HG02759 (cell line): ENCODE results near the gene ACY1.

Experiments used
- ATAC-seq: cut with Tn5 transposase; IDR thresholded peaks from one replicate; pipeline ENCODE4 v1.9.1; 2021; ENCODE audit warnings: mild to moderate bottlenecking, moderate library complexity; ENCODE audit not compliant: unreplicated experiment

The ACY1 gene

GRCh38 chr3:52004163-52004787 lies 20.9 kb downstream of the ACY1 start:
- no peak for ATAC-seq

DNA sequence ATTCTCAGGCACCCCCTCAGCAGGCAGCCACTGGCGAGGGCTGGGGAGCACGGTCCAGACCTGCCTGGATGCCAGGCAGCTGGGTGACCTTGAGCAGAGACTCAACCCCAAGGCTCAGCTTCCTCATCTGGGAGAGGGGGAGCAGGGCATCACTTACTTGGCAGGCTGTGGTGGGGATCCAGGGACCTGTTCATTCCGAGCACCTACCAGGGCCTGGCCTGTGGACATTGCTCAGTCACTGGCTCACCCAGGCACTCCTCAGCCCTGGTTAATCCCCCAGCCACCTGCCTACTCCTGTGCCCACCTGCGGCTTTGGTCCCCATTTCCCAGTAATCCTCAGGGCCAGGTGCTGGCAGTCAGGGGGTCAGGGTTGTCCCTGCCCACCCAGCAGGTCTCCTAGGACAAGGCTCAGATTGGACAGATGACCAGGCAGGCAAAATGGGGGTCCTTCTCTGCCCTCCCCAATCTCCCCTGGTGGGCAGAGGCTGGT lies 21.6 kb downstream of the ACY1 start:
- no peak for ATAC-seq

GRCh38 chr3:52005571-52005986 lies 22.2 kb downstream of the ACY1 start:
- no peak for ATAC-seq

GRCh38 chr3:52006017-52006819 lies 22.9 kb downstream of the ACY1 start:
- no peak for ATAC-seq

DNA sequence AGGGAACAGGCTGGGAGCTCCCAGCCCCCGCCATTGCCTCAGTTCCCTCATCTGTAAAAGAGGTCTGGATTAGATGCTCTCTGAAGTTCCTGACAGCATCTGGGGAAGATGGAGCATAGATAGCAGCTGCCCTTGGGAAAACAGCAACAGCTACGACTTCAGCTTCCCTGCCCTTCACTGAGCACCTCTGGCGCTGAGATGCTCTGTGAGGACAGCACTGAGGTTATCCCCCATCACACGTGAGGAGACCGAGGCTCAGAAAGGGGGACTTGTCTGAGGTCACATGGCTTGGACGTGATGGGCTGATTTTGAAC lies 23.4 kb downstream of the ACY1 start:
- no peak for ATAC-seq

GRCh38 chr3:52007291-52007690 lies 24.0 kb downstream of the ACY1 start:
- ATAC-seq = no peak

DNA sequence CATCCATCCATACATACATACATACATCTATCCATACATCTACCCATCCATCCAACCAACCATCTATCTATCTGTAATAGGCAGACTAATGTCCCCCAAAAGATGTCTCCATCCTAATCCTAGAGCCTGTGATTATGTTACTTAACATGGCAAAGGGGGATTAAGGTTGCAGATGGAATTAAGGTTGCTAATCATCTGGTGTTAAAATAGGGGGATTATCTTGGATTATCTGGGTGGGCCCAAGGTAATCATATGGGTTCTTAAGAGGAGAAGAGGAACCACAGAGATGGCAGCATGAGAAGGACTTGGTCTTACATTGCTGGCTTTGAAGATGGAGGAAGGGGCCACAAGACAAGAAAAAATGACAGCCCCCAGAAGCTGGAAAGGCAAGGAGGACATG lies 27.1 kb downstream of the ACY1 start:
- no peak for ATAC-seq

GRCh38 chr3:52012699-52013098 lies 29.4 kb downstream of the ACY1 start:
- ATAC-seq = no peak

- ATAC-seq = no peak
Measured at GRCh38 chr3:52013802-52014598, 30.7 kb downstream of the ACY1 start.

DNA sequence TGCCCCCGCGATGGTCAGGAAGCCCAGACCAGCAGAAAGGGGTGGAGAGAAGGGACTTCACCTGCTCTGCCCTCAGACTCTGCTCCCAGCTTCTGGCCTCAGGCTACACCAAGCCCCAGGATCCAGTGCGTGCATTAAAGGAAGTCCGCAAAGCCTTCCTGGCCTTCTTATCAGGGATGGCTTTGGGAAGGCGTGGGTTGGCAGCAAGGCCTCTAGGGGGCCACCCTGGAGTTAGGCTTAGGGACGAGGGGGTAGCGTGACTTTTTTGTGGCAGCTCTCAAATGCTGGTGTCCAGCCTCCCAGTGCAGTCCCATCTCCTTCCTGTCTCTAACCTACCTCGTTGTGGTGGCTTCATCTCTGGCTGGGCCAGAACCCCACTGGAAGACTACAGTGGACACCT lies 31.3 kb downstream of the ACY1 start:
- ATAC-seq = no peak

DNA sequence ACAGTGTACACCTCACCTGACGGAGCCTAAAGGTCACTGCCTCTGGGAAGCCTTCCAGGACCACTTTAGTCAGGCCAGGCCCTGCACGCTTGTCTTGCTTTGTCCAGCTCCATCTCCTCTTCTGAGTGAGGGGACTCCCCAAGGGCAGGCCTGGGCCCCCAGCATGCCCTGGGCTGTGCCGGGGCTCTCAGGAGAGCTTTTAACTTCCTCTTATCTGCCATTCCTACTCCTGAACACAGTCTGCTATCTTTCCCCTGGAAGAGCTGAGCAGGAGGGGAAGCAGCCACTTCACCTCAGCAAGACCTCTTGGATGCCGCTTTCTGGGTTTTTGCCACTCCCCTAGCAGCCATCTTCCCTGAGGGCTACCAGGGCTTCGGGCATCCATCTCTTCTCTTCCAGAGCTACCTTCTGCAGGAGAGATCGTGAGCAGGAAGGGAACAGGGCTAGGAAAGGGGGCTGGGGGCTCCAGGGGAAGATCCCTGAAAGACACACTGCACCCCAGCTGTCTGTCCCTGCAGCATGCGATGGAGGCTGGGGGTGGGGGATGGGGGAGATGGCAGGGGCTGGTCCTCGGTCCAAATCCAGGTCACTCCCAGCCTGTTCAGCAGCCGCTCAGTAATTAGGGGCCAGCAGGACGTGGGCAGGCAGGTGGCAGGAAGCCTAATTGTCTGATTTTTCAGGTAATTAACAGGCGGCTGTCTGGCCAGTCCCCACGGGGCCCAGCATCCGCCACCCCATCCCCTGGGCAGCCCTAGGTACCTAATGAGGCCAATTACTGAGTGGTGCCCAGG lies 32.3 kb downstream of the ACY1 start:
- no peak for ATAC-seq

DNA sequence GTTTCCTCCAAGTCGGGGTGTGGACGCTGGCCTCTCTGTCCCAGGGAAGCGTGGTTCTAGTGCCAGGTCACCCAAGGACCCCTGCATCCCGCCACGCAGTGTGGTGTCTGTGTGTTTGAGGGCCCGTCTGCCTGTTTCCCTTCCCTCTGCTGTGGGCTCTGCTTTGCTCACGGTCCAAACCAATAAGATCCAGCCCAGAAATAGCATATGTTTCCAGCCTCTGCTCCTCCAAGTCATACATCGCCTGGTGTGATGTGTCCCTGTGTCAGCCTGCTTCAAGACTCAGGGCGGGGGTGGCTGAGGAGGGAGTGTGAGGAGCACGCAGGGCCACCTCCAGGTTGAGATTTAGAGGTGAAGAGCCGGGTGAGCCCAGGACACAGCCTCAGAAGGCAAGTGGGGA lies 34.3 kb downstream of the ACY1 start:
- no peak for ATAC-seq

DNA sequence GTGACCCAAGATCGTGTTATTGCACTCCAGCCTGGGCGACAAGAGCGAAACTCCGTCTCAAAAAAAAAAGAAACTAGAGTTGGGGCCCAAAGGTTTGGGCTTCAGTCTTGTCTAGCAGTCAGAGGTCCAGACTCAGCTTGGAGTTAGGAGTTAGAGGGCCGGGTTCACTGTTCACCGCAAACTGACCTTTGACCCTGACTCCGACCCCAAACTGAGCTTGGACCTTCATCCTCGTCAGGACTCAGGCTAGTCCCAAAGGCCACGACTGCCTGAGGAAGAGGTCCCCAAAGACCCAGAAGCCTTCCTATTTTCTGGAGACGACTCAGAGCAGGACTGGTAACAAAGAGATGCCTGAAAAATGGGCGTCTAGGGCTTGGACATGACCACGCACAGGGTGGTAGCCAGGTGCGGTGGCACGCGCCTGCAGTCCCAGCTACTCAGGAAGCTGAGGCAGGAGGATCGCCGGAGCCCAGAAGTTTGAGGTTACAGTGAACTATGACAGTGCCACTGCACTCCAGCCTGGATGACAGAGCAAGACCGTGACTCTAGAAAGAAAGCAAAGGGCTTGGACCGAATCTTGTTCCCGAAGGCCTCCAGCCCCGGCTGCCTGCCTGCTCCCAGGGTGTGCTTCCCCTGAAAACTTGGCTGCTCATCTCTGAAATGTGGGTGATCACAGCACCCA lies 35.1 kb downstream of the ACY1 start:
- no peak for ATAC-seq

- no peak for ATAC-seq
Measured at GRCh38 chr3:52019352-52020080, 36.2 kb downstream of the ACY1 start.

- ATAC-seq = no peak
Measured at GRCh38 chr3:52020796-52021195, 37.5 kb downstream of the ACY1 start.

DNA sequence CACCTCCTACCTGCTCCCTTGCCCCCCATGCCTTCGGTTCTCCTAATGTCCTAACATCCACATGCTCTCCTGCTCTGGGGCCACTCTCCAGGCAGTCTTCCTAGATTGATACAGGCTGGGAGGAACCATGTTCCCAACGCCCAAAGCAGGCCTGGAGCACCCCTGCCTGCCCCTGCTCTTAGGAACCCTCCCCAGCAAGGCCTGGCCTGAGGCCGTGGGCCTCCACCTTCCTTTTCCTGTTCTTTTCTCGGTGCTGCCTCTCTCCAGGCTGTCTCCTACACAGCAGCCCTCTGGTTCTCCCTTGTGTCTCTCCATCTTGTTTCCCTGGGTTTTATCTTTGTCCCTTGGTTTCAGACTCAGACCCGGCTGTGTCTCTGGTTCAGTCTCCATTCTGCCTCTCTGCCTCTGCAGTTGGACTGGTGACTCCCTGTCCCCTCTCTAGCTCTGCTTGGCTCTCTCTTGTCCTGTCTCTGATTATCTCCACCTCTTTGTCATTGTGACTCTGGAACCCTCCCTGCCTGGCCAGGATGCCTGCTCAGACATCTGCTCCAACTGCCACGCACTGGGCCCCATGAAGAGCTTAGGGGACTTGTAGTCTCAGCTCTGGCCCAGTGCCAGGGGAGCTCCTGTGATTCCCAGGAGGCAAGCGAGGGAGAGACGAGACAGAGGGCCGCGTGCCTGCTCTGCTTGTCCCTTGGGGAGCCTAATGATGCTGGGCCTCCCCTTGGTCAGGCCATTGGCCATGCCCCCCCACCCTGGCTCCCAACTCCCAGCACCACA lies 38.3 kb downstream of the ACY1 start:
- no peak for ATAC-seq

DNA sequence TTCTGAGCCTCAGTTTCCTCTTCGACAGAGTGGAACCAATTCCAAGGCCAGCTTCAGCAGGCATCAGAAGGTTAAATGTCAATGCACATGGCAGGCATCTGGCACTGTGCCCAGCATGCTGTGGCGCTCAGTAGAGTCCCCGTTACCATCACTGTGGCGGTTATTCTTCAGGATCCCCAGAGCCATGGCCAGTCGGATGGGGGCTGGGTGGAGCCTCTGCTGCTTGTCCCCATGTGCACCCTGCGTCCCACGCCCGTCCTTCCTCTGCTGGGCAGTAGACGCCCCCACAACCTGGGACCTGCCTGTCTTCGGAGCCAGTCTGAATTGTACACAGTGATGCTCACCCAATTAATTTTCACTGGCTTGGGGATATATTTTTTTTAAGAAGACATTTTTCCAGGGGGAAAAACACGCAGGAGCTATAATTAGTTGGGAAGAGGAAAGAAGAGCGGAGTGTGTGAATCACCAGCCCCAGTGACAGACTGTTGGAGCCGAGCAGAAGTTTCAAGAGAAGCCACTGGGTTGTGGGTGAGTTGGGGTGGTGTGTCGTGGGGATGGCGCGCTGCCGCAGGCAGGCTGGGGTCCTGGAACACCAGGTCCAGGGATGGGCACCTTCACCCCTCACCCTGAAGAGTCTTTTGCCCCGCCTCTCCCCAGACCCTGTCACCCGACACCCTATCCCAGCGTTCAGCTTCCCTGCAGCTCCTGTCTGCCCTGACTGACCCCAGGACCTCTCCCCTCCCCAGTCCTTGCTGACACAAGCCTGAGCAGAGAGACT lies 39.2 kb downstream of the ACY1 start:
- no peak for ATAC-seq

DNA sequence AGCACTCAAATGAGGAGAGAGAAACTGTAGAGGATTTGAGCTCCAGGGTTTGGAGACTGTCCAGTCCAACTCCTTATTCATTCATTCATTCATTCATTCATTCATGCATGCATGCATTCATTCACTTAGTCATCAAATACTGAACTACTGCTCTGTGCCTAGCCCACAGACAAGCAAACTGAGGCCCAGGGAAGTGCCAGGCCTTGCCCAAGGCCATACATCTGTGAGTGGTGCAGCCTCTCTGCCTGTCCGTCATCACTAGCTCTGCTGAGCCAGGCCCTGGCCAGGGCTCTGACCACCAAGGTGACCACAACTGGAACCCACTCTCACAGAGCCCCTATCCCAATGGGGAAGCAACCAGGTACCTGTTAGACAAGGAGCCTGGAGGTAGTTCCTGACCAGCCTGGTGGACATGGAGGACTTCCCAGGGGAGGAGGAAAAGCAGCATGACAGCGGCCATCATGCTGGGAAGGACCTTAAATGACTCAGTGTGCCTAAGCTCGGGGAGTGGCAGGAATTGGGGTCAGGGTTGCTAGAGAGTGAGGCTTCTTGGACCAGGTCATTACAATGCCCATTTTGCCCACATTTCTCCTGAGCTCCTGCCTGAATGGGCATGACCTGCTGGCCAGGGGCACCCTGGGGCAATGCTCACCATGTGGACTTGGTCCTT lies 39.9 kb downstream of the ACY1 start:
- ATAC-seq = no peak
